ENCODE data around the gene ARID5A.
"Not testable (repeated sequence)": the region's sequence is repeated elsewhere in the genome, so short reads cannot be mapped to it uniquely, and the experiment has no call there.

Gene ARID5A

GRCh38 chr2:96541398-96542152 is 5.0 kb downstream of the ARID5A start:
- DNase-seq (ENCODE audit: low spot score) = no peak

DNA sequence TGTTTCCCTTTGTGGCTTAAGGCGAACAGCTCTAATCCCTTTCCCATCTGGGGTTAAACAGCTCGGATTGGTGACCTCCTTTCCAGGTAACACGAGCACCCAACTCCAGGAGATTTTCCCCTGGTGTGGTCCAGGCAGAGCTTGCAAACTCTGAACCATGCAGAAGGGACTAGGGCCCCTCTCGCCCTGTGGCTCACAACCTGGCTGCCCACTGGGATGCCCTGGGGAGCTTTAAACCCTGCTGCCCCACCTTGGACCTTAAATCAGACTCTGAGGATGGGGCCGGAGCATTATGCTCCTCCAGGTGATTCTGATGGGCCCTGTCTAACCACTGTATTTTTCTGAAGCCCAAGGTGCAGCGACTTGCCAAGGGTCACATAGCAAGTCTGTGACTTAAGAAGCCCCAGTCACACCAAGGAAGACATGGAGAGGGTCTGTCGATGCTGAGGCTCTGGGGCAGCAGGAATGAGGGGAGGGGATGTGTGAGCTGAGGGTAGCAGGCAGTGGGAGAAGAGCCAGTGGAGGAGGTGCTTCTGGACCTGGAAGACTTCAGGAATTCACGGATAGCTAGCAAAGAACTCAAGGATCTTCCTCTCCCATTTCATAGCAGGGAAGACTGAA is 5.9 kb downstream of the ARID5A start:
- no peak for DNase-seq (ENCODE audit: low spot score)

- DNase-seq (ENCODE audit: low spot score) = no peak
Measured at GRCh38 chr2:96546321-96546720, 9.8 kb downstream of the ARID5A start.

- DNase-seq (ENCODE audit: low spot score) = no peak
Measured at GRCh38 chr2:96546797-96547196, 10.2 kb downstream of the ARID5A start.

DNA sequence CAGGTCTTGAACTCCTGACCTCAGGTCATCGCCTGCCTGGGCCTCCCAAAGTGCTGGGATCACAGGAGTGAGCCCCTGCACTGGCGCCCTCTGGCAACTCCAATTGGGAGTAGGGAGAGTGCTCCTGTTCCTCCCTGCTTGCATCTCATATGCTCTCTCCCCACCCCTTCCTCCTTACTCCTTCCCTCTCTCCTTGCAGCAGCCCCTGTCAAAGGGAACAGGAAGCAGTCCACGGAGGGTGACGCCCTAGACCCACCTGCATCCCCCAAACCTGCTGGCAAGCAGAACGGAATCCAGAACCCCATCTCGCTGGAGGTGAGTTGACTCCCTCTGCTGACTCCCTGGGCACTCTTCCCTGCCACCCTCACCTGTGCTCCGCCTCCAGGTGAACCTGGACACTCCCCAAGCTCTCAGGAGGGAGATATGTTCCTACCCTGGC is 10.7 kb downstream of the ARID5A start:
- DNase-seq (ENCODE audit: low spot score) = no peak

DNA sequence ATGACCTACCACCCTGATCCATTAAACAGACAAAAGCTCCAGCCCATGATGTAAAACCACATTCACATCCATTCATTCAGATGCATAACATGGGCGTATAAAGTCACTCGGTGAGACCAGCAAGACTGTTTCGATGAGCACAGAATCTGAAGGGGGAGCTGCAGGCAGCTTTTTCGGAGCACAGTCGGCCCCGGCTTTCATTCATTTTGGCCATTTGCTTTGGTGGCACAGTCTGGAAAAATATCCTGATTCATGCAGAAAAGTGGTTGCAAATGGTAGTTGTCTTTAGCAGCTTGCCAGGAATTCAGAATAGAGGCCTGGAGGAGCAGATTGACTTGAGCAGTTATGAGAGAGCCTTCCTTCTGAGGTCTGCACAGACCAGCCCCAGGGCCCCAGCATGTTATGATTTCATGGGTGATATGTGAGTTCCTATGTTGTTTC is 11.2 kb downstream of the ARID5A start:
- DNase-seq (ENCODE audit: low spot score) = no peak

GRCh38 chr2:96548558-96549465 is 12.3 kb downstream of the ARID5A start:
- DNase-seq (ENCODE audit: low spot score) = no peak

DNA sequence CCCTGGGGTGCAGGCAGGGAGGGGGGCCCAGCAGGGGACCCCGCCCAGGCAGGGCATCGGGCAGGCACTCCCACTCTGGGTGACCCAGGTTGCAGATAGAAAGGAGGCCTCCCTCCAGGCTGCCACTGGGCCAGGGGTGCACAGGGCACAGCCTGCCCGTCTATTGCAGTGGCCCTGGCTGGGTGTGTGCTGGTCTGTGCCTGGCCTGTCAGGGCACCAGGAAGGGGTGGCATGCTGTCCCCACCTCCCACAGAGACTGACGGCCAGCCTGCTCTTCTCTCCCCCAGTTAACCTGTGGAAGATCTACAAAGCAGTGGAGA is 12.9 kb downstream of the ARID5A start:
- DNase-seq (ENCODE audit: low spot score) = no peak

- no peak for DNase-seq (ENCODE audit: low spot score)
Measured at GRCh38 chr2:96549967-96550786, 13.6 kb downstream of the ARID5A start.

DNA sequence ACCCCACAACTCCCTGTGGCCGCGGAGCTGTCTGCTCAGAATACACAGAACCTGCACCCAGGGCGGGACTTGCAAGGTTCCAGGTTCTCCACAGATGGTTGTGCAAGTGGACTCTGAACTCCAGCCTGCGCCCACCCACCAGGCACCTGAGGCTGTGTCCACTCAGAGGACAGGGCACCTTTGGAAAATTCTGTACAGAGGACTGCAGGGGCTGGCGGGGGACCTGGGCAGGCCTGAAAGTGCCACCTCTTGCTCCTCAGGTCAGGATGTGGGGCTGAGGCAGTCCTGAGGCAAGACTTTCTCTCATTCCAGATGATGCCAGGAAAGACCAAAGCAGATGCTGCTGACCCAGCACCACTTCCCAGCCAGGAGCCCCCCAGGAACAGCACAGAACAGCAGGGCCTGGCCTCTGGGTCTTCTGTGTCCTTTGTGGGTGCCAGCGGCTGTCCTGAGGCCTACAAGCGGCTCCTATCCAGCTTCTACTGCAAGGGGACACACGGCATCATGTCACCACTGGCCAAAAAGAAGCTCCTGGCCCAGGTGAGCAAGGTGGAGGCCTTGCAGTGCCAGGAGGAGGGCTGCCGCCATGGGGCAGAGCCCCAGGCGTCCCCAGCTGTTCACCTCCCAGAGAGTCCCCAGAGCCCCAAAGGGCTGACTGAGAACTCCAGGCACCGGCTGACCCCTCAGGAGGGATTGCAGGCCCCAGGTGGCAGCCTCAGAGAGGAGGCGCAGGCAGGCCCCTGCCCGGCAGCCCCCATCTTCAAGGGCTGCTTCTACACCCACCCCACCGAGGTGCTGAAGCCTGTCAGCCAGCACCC is 14.4 kb downstream of the ARID5A start:
- DNase-seq (ENCODE audit: low spot score) = no peak

DNA sequence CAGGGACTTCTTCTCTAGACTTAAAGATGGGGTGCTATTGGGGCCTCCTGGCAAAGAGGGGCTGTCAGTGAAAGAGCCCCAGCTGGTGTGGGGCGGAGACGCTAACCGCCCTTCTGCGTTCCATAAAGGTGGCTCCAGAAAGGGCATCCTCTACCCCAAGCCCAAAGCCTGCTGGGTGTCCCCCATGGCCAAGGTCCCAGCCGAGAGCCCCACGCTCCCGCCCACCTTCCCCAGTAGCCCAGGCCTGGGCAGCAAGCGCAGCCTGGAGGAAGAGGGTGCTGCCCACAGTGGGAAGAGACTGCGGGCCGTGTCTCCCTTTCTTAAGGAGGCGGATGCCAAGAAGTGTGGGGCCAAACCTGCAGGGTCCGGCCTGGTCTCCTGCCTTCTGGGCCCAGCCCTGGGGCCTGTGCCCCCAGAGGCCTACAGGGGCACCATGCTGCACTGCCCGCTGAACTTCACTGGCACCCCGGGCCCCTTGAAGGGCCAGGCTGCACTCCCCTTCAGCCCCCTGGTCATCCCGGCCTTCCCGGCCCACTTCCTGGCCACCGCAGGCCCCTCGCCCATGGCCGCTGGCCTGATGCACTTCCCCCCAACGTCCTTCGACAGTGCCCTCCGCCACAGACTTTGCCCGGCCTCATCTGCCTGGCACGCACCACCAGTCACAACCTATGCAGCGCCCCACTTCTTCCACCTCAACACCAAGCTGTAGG is 15.2 kb downstream of the ARID5A start:
- no peak for DNase-seq (ENCODE audit: low spot score)

- DNase-seq (ENCODE audit: low spot score) = no peak
Measured at GRCh38 chr2:96552315-96553175, 16.0 kb downstream of the ARID5A start.

- DNase-seq (ENCODE audit: low spot score) = no peak
Measured at GRCh38 chr2:96553176-96553956, 16.8 kb downstream of the ARID5A start.

DNA sequence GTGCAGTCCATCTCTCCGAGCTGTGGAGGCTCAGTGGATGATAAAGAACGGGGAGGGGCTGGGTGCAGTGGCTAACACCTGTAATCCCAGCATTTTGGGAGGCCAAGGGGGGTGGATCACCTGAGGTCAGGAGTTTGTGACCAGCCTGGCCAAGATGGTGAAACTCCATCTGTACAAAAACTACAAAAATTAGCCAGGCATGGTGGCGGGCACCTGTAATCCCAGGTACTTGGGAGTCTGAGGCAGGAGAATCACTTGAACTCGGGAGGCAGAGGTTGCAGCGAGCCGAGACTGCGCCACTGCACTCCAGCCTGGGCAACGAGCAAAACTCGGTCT is 17.4 kb downstream of the ARID5A start:
- not testable (repeated sequence) for DNase-seq (ENCODE audit: low spot score)

DNA sequence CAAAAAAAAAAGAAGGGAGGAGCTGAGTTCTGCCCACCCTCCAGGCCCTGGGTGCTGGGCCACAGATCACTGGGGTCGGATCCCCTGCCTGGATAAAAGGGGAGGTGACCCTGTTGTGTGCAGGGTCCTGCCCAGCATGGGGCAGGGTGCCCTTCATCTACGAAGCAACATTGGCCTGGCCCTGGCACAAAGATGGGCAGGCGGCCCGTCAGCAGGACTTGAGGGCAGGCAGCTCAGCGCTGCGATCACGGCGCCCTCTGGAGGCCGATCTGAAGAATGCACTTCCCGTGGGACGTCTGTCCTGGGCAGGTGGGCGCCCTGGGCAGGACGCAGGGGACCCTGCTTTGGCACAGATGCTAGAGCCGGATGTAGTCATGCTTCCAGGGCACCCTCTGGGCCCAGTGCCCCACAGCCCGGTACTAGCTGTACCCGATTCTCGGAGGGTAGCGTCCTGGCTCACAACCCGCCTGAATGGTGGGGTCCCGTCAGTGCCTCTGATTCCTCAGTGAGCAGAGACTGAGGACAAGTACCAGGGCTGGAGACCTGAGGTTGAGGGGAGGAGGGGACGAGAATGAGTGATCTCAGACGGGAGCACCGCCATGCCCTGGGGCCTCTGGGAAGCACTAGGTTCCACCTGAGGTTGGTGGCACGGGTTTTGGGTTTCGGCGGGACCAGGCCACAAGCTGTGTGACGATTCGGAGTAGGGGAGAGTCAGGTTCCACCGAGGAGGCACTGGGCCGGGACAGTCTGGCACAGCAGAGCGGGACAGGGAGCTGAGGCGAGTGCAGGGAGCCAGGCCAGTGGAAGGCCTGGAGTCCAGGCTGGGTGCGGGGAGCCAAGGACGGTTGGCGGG is 18.0 kb downstream of the ARID5A start:
- DNase-seq (ENCODE audit: low spot score) = peak; percentile 54

DNA sequence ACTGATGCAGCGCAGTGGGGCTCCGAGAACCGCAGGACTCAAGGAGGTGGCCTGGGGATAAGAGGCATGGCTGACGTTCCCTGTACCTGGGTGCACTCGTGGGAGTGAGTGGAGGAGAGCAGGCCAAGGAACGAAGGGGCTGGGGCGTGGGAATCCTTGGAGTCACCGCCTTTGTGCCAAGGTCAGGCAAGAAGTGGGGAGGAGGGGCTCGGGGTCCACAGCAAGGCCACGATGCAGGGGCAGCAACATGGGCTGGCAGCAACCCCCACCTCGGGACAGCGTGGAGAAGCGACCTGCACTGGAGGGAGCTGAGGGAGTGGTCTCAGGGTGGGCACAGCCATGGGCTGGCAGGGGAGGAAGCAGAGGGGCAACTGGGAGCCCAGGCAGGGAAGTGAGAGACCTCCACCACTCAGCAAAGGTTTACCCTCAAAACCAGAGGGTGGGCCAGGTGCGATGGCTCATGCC is 18.6 kb downstream of the ARID5A start:
- DNase-seq (ENCODE audit: low spot score) = no peak

- peak; percentile 84 for DNase-seq (ENCODE audit: low spot score)
Measured at GRCh38 chr2:96556441-96557330, 20.1 kb downstream of the ARID5A start.
